HG03575 (cell line): ENCODE results near the gene BCAT1.
A peak's percentile ranks its signal among the peaks of the same experiment; 100 is the strongest.
"Not testable (repeated sequence)": the region's sequence is repeated elsewhere in the genome, so short reads cannot be mapped to it uniquely, and the experiment has no call there.

Experiments
- ATAC-seq: cut with Tn5 transposase; IDR thresholded peaks from one replicate; pipeline ENCODE4 v1.9.1; 2021; ENCODE audit not compliant: unreplicated experiment, insufficient number of reproducible peaks, low FRiP score; ENCODE audit errors: extremely low read depth

Gene BCAT1

GRCh38 chr12:24966951-24967564 is 18.2 kb upstream of the BCAT1 start:
- ATAC-seq = no peak

- ATAC-seq = no peak
These were observed 15.4 kb upstream of the BCAT1 start for GRCh38 chr12:24964342-24964741.

DNA sequence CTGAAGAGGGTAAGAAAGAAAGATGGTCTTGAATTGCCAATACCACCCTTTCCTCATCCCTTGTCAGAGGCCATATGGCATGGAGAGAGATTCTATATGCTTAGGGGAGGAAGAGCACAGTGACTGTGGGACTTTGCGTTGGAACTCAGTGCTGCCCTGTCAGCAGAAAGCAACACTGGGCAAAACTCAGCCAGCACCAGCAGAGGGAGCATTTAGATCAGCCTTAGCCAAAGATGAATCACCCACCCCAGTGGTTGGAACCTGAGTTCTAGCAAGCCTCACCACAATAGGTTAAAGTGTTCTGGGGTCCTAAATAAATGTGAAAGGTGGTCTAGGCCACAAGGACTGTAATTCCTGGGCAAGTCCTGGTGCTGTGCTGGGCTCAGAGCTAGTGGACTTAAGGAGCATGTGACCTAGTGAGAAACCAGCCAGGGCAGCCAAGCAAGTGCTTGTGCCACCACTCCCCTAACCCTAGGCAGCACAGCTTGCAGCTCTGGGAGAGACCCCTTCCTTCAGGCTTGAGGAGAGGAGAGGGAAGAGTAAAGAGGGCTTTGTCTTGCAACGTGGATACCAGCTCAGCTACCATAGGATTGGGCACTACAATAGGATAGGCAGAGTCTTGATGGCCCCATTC is 11.4 kb upstream of the BCAT1 start:
- no peak for ATAC-seq

DNA sequence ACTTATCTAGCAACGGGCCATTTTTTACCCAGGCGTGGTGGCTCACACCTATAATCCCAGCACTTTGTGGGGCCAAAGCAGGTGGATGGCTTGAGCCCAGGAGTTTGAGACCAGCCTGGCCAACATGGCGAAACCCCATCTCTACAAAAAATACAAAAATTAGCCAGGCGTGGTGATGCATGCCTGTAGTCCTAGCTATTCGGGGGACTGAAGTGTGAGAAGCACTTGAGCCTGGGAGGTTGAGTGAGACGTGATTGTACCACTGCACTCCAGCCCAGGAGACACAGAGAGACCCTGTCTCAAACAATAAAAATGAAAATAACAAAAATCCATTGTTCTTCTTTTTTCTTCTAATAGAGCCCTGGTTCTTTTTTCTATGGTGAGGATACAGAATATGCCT is 7.5 kb upstream of the BCAT1 start:
- ATAC-seq = not testable (repeated sequence)

- ATAC-seq = no peak
These were observed 7.0 kb upstream of the BCAT1 start for GRCh38 chr12:24955853-24956252.

- ATAC-seq = no peak
These were observed 6.5 kb upstream of the BCAT1 start for GRCh38 chr12:24955389-24955788.

- no peak for ATAC-seq
These were observed 5.4 kb upstream of the BCAT1 start for GRCh38 chr12:24954261-24954660.

GRCh38 chr12:24952389-24952788 is 3.5 kb upstream of the BCAT1 start:
- ATAC-seq = no peak

- peak; percentile 37 for ATAC-seq
These were observed 1.4 kb upstream of the BCAT1 start for GRCh38 chr12:24950231-24950834.

DNA sequence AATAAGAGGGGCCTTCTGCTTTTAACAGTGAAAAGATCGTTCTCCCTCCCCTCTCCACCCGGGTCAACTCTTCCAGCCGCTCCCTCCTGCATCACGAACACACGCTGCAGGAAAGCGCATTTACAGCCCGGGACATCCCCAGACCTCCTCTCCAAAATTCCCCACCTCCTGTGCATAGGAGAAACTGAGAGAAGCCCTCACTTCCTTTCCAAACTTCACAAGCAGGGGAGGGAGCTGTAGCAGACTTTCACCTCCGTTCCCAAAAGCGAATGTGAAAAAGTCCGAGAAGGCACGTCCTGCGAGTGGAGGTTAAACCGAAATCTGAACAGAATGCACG is 513 bp downstream of the BCAT1 start:
- ATAC-seq = no peak

- no peak for ATAC-seq
These were observed 1.1 kb downstream of the BCAT1 start for GRCh38 chr12:24947541-24948419.

DNA sequence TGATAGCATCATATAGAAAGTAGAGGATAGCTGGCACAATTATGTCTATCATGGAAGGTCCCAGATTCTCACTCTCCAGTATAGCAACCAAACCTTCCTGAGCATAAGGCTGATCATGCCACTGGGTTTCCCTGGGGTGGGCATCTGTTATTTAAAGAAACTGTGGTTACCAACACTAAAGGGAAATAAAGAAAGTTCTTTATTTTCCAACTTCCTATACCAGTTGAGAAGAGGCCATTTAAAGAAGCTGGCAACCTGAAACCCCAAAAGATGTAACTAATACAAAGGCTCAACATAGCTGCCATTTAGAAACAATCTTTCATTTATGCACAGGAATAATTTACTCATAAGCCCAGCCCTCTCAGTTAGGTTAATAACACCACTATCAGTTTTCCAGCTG is 3.1 kb downstream of the BCAT1 start:
- ATAC-seq = no peak

- ATAC-seq = no peak
These were observed 3.9 kb downstream of the BCAT1 start for GRCh38 chr12:24945039-24945438.

DNA sequence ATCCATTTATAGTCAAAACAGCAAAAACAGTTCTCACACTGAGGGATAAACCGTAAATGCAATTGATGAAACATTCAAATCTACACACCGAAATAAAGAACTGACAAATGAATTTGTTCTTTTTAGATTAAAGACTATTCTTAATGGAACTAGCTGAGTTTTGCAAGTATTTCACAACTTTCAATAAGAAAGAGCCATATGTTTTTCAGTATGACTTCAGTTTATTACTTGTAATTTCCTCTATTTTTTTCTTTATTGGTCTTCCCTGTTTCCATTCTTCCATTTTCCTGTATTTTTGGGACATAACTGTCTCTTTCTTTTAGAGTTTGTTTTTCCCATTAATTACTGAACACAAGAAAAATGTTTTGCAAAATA is 4.3 kb downstream of the BCAT1 start:
- no peak for ATAC-seq

DNA sequence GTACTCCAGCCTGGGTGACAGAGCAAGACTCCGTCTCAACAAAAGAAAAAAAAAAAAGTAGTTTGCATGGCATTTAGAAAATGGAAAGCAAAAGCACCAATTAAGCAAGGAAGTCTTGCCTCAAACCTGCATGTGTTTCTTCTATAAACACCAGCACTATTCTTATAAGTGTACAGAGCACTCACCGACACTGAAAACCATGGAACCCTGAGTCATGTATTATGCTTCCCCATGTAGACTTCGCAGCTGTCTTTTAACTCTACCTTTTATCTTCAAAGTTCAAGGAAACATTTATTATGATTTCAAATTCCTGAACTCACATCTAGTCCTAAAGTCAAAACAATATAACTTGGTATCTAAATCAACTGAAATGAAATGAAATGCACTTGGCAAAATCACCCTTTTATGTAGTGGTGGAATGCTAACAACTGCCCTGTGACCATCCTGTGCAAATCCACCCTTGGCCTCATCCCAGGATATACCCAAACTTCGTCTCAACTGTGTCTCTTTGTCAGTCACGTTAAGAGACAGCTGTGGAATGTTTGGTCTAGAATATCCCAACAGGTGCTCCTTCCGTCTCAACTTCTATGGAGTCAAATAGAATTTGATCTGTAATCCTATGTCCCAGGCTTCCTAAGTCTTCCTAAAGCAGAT is 4.8 kb downstream of the BCAT1 start:
- no peak for ATAC-seq

DNA sequence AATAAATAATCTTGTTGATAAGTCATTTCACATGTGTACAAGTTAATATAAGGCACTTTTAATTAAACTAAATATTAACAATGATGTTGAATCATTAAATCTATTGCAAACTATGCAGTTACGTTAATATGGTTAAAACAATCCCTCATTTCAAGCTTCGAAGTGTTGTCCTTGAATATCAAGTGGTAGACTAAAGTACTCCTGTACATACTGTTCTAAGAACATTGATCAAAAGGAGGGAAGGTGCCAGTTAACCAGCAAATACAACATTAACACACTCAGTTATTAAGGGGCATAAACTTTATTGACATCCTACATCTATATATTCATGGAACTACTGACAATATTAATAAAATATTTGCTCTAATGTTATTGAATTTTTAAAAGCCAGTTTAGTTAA is 8.7 kb downstream of the BCAT1 start:
- ATAC-seq = no peak

- ATAC-seq = not testable (repeated sequence)
These were observed 9.3 kb downstream of the BCAT1 start for GRCh38 chr12:24939551-24939950.

DNA sequence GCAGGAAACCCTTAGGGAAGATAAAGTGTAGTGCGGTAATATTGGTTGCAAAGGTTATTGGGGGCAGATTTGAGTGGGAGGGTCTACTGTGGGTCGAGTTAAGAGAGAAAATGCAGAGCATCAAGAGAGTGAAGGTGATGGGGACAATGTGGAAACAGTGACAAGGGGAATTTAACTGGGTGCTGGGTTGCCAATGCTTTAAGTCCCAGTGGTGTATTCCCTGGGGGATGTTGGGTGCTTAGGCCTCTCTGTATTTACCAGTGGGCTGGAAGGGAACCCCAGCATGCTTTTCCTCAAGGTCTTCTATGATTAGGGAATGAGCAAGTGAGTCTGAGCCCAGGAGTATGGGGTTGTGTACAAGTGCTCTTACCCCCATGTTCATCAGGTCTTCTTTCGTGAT is 10.6 kb downstream of the BCAT1 start:
- ATAC-seq = no peak

GRCh38 chr12:24937553-24938244 is 11.2 kb downstream of the BCAT1 start:
- ATAC-seq = no peak
